HG02970 (cell line): Measurements from ENCODE around the gene FER.
"Not testable (repeated sequence)": the region's sequence is repeated elsewhere in the genome, so short reads cannot be mapped to it uniquely, and the experiment has no call there.

Source experiments
- ATAC-seq: cut with Tn5 transposase; IDR thresholded peaks from one replicate; pipeline ENCODE4 v1.9.1; 2021; ENCODE audit warnings: mild to moderate bottlenecking, moderate library complexity, moderate number of reproducible peaks; ENCODE audit not compliant: unreplicated experiment, low FRiP score

FER gene

GRCh38 chr5:108794349-108794748 lies 46.7 kb downstream of the FER start:
- ATAC-seq, result not testable (repeated sequence)

- no peak for ATAC-seq
These were observed 49.7 kb downstream of the FER start for GRCh38 chr5:108797396-108797795.

GRCh38 chr5:108797986-108798385 lies 50.3 kb downstream of the FER start:
- no peak for ATAC-seq

- no peak for ATAC-seq
These were observed 51.0 kb downstream of the FER start for GRCh38 chr5:108798513-108799265.

GRCh38 chr5:108801301-108801700 lies 53.6 kb downstream of the FER start:
- no peak for ATAC-seq

- no peak for ATAC-seq
These were observed 54.1 kb downstream of the FER start for GRCh38 chr5:108801776-108802175.

GRCh38 chr5:108810717-108811116 lies 63.0 kb downstream of the FER start:
- ATAC-seq, result no peak

- no peak for ATAC-seq
These were observed 66.0 kb downstream of the FER start for GRCh38 chr5:108813673-108814072.

- no peak for ATAC-seq
These were observed 66.9 kb downstream of the FER start for GRCh38 chr5:108814551-108814950.

- no peak for ATAC-seq
These were observed 71.0 kb downstream of the FER start for GRCh38 chr5:108818613-108819272.

GRCh38 chr5:108820983-108821382 lies 73.3 kb downstream of the FER start:
- ATAC-seq, result no peak

GRCh38 chr5:108822211-108822947 lies 74.7 kb downstream of the FER start:
- ATAC-seq, result no peak

- ATAC-seq, result no peak
These were observed 79.4 kb downstream of the FER start for GRCh38 chr5:108827131-108827530.

GRCh38 chr5:108830705-108831276 lies 83.1 kb downstream of the FER start:
- no peak for ATAC-seq

GRCh38 chr5:108836492-108836891 lies 88.8 kb downstream of the FER start:
- no peak for ATAC-seq

- not testable (repeated sequence) for ATAC-seq
These were observed 94.7 kb downstream of the FER start for GRCh38 chr5:108842260-108842941.

GRCh38 chr5:108851129-108851528 lies 103.4 kb downstream of the FER start:
- not testable (repeated sequence) for ATAC-seq

GRCh38 chr5:108857905-108858304 lies 110.2 kb downstream of the FER start:
- no peak for ATAC-seq

- ATAC-seq, result peak; percentile 82
These were observed 111.3 kb downstream of the FER start for GRCh38 chr5:108858959-108859358.

- ATAC-seq, result no peak
These were observed 114.5 kb downstream of the FER start for GRCh38 chr5:108862211-108862610.
